Adrenal gland (tissue), 5 donors: Measurements from ENCODE around the gene HIVEP3.

ENCODE experiments used
- CTCF ChIP-seq, 6 experiments: fragments of 450-650 bp in 4 of 6; fragments of 200-600 bp in 2 of 6; sonication (generic) in 1 of 6; IDR thresholded peaks; 1 replicate in 5 of 6; 2 replicates in 1 of 6; pipeline versions ENCODE4 v1.5.1 to v1.8.0; 2016 to 2021; ENCODE audit warnings: antibody characterized with exemption in 6 of 6, mild to moderate bottlenecking in 2 of 6, moderate library complexity in 1 of 6
- POLR2A ChIP-seq, 2 donors: fragments of 450-650 bp; IDR thresholded peaks; one replicate each; pipeline ENCODE4 v1.6.1; 2017; ENCODE audit warnings: antibody characterized with exemption in 2 of 2, mild to moderate bottlenecking in 2 of 2, moderate library complexity in 1 of 2
- donor health status: DM: no; HTN: no; CAD: no.

- TF ChIP-seq POLR2A (IDR thresholded peaks at IDR 0.05) (no peak), CTCF (IDR thresholded peaks at IDR 0.05) (no peak)
These were observed 187.9 kb downstream of the HIVEP3 start for GRCh38 chr1:41730806-41731205.
